ENCODE data around the gene NCOA7.

GRCh38 chr6:125826695-125827463 is 36.1 kb downstream of the NCOA7 start:
- TF ChIP-seq POLR2A (IDR thresholded peaks at IDR 0.05) (no peak), CTCF (IDR thresholded peaks at IDR 0.05) (no peak)
